IPS-18c (cell line): Measurements from ENCODE around the gene NRP1.

ENCODE experiments used
- H3K4me3 ChIP-seq: 2 replicates; pipeline ENCODE4 v1.7.0; 2013; ENCODE audit warnings: low read depth, mild to moderate bottlenecking, low read length, moderate library complexity; ENCODE audit not compliant: insufficient read depth
- H3K9me3 ChIP-seq: one replicate; pipeline ENCODE4 v1.6.1; 2013; ENCODE audit warnings: mild to moderate bottlenecking, low read length, moderate library complexity; ENCODE audit not compliant: control insufficient read depth, insufficient read depth

Gene NRP1

DNA sequence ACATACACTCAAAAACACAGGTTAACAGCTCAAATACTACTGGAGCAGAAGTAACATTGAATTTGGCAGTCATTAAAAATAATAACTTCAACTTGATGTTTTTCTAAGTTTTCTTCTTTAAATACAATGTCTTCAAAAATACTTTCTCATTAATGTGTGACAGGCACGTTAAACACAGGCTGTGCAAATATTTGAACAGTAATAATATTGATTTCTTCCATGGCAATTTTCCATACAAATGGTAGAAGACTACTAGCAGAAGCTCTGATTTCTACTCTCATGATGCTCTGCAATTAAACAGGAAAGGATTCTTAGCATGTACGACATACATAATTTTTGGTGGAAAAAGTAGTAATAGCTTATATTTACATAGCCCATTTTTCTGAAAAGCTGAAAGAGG is 47.4 kb downstream of the NRP1 start:
- no peak overlapping the region for H3K4me3 ChIP-seq
- no peaks in the 10 kb centered on the region for H3K9me3 ChIP-seq

DNA sequence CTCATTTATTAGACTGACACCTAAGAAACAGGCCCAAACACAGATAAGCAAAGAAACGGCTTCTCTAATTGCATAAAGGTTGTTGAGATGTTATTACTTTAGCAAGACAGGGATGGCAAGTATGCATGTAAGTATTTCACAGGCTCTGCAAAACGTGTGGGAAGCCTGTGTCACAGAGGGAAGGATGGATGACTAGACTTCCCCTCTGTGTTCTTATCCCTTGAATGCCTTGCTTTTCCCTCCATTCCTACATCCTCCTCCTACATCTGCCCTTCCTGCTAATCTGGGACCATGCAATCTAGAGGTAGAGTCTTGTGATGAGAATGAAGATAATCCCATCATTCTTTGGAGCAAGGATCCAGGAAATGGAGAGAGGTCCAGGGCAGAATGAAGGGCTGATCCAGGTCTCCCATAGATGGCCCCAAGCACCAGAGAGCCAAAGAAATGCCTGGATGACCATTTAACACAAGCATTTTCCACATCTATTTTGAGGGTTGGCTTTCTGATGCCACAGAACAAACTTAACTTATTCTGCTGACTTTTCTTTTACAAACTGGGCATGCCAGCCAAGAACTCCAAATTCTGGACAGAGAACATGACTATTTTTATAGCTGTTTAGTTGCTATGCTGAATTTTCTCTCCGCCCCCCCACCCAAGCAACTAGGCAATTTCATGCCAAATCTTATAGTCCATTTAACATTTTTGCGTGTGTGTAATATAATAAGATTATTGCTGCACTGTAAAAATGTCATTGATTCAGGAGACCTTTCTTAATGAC is 48.1 kb downstream of the NRP1 start:
- Histone ChIP-seq H3K4me3 (no peak overlapping the region), H3K9me3 (no peaks in the 10 kb centered on the region)

DNA sequence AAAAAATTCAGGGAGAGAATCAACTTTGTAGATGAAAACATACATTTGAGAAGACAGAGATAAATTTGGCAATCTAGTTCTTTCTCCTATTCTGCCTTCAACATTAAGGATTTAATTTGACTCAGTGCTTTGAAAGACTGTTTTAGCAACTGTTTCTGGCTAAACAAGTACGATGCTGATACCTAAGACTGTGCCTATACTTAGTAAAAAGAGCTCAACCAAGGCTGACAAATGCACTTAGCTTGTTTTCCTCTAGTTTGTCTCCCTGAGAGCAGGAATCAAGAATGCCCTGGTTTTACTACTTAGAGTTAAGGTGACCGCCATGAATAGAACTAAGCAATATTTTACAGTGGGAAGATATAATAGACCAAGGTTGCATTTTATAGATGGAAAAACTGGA is 49.5 kb downstream of the NRP1 start:
- H3K9me3 ChIP-seq, result no peaks in the 10 kb centered on the region
- no peak overlapping the region for H3K4me3 ChIP-seq

DNA sequence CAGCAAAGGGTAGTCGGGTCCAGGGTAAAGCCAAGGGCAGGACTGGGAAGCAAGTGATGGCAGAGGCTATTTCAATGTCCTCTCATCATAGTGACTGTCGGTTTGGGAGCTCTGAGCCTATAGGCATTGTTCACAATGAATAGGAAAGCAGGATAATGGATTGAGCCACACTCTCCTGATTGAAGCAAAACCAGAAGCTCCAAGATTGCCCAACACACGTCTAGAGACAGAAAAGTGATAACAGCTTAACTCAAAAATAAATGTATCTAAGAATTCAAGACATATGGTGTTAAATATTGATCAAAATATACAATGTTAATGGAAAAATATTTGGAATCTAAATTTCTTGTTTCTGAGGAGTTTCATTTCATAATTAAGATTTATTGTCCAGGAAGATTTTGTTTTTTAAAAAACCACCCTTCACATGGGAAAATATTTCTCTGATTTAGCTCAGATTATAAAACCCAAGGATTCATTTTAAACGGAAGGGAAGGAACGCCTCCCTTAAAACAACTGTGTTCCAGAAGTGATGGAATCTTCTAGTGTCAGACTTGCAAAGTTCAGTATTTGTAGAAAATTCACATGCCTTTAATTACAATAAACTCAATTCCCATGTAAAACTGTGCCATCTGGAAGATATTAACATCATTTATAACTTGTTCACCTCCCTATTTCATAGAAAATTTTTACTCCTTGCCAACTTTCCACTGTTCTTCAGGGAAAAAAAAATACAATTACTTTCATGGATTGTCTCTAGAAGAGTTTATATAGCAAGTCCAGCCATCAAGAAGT is 54.5 kb downstream of the NRP1 start:
- H3K9me3 ChIP-seq, result no peaks in the 10 kb centered on the region
- no peak overlapping the region for H3K4me3 ChIP-seq

DNA sequence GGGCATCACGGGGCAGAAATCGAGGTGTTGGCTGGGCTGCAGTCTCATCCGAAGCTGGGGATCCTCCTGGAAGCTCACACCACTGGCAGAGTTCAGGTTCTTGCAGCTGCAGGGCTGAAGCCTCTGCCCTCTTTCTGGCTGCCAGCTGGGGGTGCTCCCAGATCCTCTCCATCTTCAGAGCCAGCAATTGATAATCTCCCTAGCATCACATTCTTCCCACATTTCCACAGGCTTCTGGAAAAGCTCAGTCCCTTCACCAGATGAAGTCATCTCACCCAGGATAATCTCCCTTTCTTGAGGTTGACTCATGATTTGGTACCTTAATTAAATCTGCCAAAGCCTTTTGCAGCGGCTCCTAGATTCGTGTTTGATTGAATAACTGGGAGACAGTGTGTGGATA is 55.2 kb downstream of the NRP1 start:
- H3K4me3 ChIP-seq, result no peak overlapping the region

DNA sequence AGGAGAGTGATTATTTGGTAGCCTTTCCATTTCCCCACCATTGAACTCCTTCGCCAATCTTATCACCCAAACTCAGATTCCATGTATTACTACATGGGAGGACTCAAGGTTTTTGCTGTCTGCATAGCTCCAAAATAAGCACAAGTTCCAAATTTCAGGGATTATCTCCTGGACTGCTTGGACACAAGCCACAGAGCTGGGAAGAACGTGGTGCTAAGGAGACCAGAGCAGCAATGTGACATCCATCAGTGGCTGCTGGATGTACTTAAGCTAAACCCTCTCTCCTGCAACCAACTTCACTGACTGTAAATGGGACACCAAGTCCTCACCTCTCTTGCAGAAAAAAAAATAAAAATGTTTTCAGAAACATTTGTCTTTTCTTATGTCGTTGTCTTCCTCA is 56.3 kb downstream of the NRP1 start:
- Histone ChIP-seq H3K9me3 (no peaks in the 10 kb centered on the region), H3K4me3 (no peak overlapping the region)

More for the DNA sequence above, 55.2 kb downstream of the NRP1 start:
- no peaks in the 10 kb centered on the region for H3K9me3 ChIP-seq

DNA sequence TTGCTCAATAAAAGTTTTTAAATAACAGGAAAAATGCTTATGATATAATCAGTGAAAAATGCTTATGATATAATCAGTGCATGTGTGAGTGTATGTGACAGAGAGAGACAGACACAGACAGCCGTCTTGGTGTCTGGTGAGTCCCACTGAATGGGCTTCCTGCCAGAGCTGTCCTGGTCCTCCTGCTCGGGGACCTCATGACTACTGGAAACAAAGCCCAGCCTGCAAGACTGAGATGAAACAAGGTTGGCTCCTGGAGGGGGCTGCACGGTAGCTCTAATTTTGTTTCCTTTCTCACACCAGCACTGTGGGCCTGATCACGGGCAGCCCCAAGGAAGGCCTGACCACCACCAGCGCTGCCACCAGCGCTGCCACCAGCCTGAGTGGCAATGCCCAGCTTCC is 57.3 kb downstream of the NRP1 start:
- Histone ChIP-seq H3K9me3 (no peaks in the 10 kb centered on the region), H3K4me3 (no peak overlapping the region)

DNA sequence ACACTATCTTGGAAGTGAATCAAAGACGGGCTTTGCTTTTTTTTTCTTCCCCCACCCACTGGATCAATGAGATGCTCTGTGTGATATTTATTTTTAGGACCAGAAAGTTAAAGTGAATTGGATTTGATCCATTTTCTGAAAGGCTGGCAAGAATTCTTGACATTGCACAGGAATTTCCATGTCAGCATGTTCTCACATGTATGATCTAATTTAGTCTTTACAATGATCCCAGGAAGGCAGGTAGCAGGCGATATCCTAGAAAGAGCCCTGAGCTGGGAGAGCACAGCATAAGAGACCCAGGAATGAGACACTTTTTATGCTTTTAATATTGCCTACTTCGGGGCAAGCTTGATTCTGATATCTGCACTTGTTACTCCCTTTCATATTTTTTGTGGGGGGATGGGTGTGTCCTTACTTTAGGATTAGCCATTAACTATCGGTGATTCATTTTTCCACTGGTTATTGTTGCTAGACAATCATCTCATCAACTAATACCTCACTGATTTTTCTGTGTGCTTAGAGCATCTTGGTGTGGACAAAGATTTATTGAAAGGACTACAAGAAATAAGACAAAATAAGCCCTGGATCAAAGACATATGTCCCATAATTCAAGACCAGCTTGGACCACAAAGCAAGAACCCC is 58.1 kb downstream of the NRP1 start:
- no peak overlapping the region for H3K4me3 ChIP-seq
- H3K9me3 ChIP-seq, result no peaks in the 10 kb centered on the region

DNA sequence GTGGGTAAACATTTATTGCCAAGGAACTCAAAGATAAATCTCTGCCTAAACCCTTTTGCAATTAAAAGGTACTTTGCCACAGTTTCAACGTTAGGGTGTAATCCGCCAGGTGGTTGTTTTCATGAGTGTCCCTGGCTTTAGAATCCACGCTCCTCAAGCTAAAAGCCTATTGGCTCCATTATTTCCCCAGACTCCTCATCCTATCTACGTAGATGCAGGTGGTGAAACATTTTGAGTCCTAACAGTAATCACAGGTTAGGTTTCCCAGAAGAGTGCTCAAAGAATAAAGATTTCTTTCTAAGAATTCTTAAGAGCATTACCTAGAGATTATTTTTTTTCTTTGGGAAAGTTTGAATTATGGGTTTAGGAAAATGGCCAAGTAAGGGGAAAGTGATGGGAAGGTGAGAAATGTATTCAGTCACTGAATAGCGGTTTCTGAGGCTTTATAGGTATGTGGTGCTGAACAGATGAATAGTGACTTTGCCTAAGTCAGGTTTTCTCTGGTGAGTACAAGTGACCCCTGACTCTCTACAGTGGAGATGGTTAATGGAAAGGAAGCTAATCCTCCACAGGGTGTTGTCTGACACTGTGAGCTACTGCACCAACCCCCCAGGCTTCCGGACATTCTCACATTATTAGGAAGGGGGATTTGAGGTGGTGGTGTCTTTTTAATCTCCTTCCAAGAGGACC is 60.2 kb downstream of the NRP1 start:
- H3K4me3 ChIP-seq, result no peak overlapping the region
- H3K9me3 ChIP-seq, result no peaks in the 10 kb centered on the region

DNA sequence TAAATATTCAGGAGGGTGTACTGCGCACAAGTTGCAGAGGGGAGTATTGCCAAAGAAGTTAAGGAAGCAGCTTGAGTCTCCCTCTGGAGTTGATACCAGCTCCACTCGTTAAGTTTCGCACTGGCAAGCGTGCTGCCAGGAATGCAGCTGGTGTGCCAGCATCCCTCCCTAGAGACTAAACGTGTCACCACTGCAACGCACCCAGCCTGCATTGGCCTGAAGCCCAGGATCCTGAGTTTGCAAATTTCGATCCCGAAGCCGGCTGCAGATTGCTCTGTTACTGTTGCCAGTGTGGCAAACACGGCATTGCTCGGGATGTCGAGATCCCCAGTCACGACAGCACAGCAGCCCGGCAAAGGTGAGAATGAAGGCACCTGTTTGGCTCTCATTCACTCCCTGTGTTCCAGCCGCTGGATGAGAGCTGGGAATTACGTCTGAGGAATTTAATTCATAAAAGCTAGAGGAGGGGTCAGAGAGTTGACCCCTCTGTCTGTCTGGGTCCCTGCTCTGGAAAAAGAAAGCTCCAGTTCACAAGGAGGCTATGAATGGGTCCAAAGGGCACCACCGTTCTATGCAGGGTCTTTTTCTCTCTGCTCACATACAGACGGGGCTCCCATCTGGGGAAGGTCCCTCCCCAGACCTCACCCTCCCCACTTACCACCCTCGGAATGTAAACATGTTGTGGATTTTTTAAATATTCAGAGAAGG is 61.0 kb downstream of the NRP1 start:
- Histone ChIP-seq H3K4me3 (no peak overlapping the region), H3K9me3 (no peaks in the 10 kb centered on the region)

DNA sequence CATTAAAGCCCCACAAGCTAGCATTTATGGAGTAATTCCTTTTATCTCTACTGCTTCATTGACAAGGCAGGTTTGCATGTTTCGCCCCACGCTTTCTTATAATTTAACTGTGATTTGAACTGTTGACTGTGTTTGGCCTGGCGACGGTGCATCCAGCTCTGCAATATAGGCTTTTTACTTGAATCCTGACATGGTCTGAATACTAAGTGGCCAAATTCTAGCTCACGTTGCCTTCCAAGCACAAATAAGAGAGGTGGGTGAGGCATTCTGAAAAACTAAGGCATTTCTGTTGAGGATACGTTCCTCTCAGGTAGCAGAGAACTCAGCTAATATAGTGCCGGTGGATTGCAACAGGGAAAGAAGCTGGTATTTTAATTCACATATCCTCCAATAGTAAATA is 61.8 kb downstream of the NRP1 start:
- H3K4me3 ChIP-seq, result no peak overlapping the region
- H3K9me3 ChIP-seq, result no peaks in the 10 kb centered on the region

DNA sequence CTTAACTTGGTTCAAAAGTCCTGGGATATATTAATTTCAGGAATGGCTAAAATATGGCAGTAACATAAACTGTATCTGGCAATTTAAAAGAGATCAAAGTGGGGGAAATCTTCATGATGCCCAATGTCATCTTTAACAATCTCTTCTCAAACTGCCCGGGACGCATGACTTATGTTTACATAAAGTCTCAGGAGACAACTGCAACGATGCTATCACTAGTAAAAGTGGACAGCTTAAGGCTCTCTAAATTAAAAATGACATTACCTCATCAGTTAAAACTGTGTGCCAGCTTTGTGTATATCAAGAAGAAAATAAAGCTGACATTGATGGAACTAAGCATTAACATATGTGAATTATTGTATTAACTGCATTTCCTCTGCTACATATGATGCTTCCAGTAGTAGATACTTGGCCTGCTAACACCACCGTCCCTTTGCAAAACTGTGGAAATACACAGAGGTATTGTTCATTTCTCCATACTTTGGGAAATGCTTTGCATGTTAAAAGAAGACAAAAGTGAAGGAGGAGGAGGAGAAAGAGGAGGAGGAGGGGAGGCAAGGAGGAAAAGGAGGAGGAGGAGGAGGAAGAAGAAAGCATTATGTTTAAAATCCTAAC is 62.4 kb downstream of the NRP1 start:
- H3K9me3 ChIP-seq, result no peaks in the 10 kb centered on the region

DNA sequence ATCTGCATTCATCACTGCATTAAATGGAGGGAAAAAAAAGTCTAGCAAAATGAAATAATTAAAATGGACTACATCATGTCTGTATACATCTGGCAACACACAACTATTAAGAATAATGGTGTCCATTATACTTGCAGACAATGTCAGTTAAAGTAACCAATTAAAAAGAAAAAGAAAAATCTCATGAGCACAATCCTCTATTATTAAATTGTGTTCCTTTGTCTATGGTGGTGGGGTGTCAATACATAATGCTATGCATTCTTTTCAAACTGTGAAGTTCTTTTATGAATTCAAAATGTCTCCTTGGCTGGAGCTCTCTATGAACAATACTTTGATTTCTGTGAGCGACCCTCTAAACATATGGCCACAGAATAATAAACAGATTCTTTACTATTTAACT is 63.5 kb downstream of the NRP1 start:
- no peak overlapping the region for H3K4me3 ChIP-seq
- no peaks in the 10 kb centered on the region for H3K9me3 ChIP-seq

More for the DNA sequence above, 62.4 kb downstream of the NRP1 start:
- H3K4me3 ChIP-seq, result no peak overlapping the region; the same call in 1 of the 2 replicates

DNA sequence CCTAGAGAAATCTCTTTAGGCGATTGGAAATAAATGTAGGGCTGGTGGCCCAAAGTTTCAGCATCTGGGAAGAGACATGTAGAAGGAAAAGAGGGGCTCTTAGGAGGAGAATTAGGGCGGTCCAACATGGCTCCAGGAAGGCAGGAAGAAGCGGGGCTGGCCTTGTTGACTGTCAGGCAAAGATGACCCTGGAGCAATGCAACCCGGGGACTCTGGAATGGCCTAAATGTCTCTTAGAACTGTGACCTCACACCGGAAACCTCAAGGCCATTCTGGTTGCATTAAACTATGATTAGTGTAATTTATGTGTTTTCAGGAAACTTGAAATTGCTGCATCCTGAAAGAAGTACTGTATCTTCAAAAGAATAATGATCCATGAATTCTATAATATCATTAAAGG is 66.8 kb downstream of the NRP1 start:
- no peak overlapping the region for H3K4me3 ChIP-seq

DNA sequence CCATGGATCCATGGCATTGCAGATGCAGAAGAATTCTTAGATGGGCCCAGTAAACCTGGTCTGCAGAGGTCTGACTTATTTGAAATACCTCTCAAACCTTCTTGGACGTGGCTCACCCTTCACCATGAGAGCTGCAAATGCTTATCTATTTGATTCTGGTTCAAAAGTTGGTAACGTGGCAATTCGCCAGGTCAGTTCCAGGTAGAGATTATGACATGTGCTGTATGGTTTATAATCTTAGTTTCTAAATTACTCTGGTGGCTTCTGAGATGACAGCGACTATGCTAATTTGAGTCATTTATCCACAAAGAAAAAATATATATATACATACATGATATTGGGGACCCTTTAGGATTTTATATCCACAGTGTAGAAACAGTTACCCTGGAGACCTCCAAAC is 68.8 kb downstream of the NRP1 start:
- H3K9me3 ChIP-seq, result peaks cover 2% of the 10 kb centered on the region
- H3K4me3 ChIP-seq, result no peak overlapping the region

More for the DNA sequence above, 66.8 kb downstream of the NRP1 start:
- H3K9me3 ChIP-seq, result peaks cover 2% of the 10 kb centered on the region

DNA sequence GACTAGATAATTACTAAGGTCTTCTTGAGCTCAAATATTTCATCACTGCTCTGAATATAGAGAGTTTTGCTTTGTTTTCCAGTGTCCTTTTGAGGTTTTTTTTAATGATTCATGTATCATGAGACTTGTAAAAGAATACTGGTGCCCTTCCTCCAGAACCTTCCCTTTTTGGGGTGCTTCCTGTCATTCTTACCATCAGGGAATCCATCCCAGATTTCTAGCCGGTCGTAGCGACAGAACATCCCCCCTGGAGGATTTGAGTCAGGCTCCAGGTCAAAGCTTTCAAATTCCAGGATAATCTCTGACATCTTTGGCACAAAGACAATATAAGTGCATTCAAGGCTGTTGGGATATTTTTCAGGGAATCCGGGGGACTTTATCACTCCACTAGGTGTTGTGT is 71.0 kb downstream of the NRP1 start:
- Histone ChIP-seq H3K9me3 (peaks cover 2% of the 10 kb centered on the region), H3K4me3 (no peak overlapping the region)

DNA sequence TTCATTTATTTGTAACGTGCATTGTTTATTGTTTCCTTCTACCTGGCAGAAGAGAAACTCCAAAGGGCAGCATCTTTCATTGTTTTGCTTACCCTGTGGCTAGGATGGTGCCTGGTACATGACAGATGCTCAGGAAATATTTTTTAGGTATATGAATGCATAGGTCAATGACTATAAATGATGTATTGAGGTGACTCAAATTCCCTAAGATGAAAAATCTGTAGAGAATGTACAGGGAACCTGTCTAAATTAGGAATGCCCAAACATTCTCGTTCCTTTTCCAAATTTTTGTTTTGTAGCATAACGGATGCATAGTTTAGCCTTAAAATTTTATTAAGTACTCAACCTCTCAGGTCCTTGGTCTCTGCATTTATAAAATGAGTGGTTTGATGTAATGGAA is 71.6 kb downstream of the NRP1 start:
- peaks cover 2% of the 10 kb centered on the region for H3K9me3 ChIP-seq
- H3K4me3 ChIP-seq, result no peak overlapping the region
